RKO (cell line): ENCODE measurements around the gene SHC4.
A peak's percentile ranks its signal among the peaks of the same experiment; 100 is the strongest.
"Not testable (repeated sequence)": the region's sequence is repeated elsewhere in the genome, so short reads cannot be mapped to it uniquely, and the experiment has no call there.

Experiments used
- DNase-seq: peaks from one replicate; pipeline ENCODE4 v3.0.0-alpha.2; 2016; ENCODE audit warnings: low spot score

Gene SHC4

GRCh38 chr15:48880070-48880634, 83.6 kb downstream of the SHC4 start:
- DNase-seq = no peak

- DNase-seq = peak; percentile 86
These were observed 85.8 kb downstream of the SHC4 start, which contains the start of gene EID1 for GRCh38 chr15:48877630-48878595. Gene EID1, plus strand, starts transcription at chr15:48878134. Its CDS starts 43 bp downstream, at chr15:48878177.

GRCh38 chr15:48876057-48876456, 87.7 kb downstream of the SHC4 start:
- no peak for DNase-seq

- no peak for DNase-seq
These were observed 88.3 kb downstream of the SHC4 start for GRCh38 chr15:48875241-48875960.

GRCh38 chr15:48872632-48873031, 91.1 kb downstream of the SHC4 start:
- DNase-seq = no peak

- DNase-seq = no peak
These were observed 92.2 kb downstream of the SHC4 start for GRCh38 chr15:48871542-48871941.

GRCh38 chr15:48869966-48870365, 93.8 kb downstream of the SHC4 start:
- DNase-seq = no peak

GRCh38 chr15:48868536-48868935, 95.2 kb downstream of the SHC4 start:
- peak; percentile 38 for DNase-seq

GRCh38 chr15:48868023-48868422, 95.7 kb downstream of the SHC4 start:
- DNase-seq = no peak

GRCh38 chr15:48866141-48866563, 97.6 kb downstream of the SHC4 start:
- no peak for DNase-seq

GRCh38 chr15:48865370-48866079, 98.2 kb downstream of the SHC4 start:
- no peak for DNase-seq

- no peak for DNase-seq
These were observed 101.0 kb downstream of the SHC4 start for GRCh38 chr15:48862705-48863104.

GRCh38 chr15:48861813-48862431, 101.8 kb downstream of the SHC4 start:
- peak; percentile 82 for DNase-seq

- peak; percentile 17 for DNase-seq
These were observed 104.3 kb downstream of the SHC4 start for GRCh38 chr15:48859426-48859825.

GRCh38 chr15:48858401-48858800, 105.3 kb downstream of the SHC4 start:
- peak; percentile 15 for DNase-seq

- no peak for DNase-seq
These were observed 106.8 kb downstream of the SHC4 start for GRCh38 chr15:48856942-48857341.

- DNase-seq = peak; percentile 52
These were observed 107.9 kb downstream of the SHC4 start for GRCh38 chr15:48855501-48856440.

GRCh38 chr15:48854434-48854833, 109.3 kb downstream of the SHC4 start:
- DNase-seq = not testable (repeated sequence)

GRCh38 chr15:48851956-48852355, 111.8 kb downstream of the SHC4 start:
- DNase-seq = no peak

GRCh38 chr15:48850648-48851047, 113.1 kb downstream of the SHC4 start:
- no peak for DNase-seq
